Activated T-helper 1 cell treated with anti-CD3 and anti-CD28 coated beads, Interleukin-12 subunit alpha, Interleukin-12 subunit beta, Interleukin-2, Interleukin-4 antibody, amounts not matched to agents 30 ng/mL and 10 ng/mL and 1 ng/mL, durations not matched to agents 14 hours and 24 hours and 36 hours (primary cell): ENCODE measurements around the gene ABHD12B. TPM values are rescaled to one million over a fixed set of nuclear protein-coding genes. Genes with fewer than 3 reads are reported as not detected.
"Not testable (repeated sequence)": the region's sequence is repeated elsewhere in the genome, so short reads cannot be mapped to it uniquely, and the experiment has no call there.

Experiments
- DNase-seq: peaks from one replicate; pipeline ENCODE4 v3.0.0; 2021; ENCODE audit warnings: low spot score
- H3K27ac Mint-ChIP-seq: one replicate; pipeline ENCODE4 v1.8.0; 2021; ENCODE audit warnings: mild to moderate bottlenecking, mixed read lengths
- H3K27me3 Mint-ChIP-seq: one replicate; pipeline ENCODE4 v1.8.0; 2022; ENCODE audit warnings: mild to moderate bottlenecking, moderate library complexity, mixed read lengths; ENCODE audit not compliant: insufficient read depth
- H3K36me3 Mint-ChIP-seq: one replicate; pipeline ENCODE4 v1.8.0; 2021; ENCODE audit warnings: low read depth, mixed read lengths
- H3K4me1 Mint-ChIP-seq: one replicate; pipeline ENCODE4 v1.8.0; 2021; ENCODE audit warnings: low read depth, mixed read lengths
- H3K4me3 Mint-ChIP-seq: one replicate; pipeline ENCODE4 v1.8.0; 2021; ENCODE audit warnings: mild to moderate bottlenecking, moderate library complexity, mixed read lengths
- H3K9me3 Mint-ChIP-seq: one replicate; pipeline ENCODE4 v1.8.0; 2021; ENCODE audit warnings: mixed read lengths
- intact Hi-C: fragments of 100-400 bp; cut with micrococcal nuclease; formaldehyde crosslinking; loops from one replicate; pipeline ENCODE4 v1.15.1; 2024
- total RNA-seq: library from RNA; stranded (reverse); gene quantifications from 2 replicates; pipeline ENCODE4 v1.2.3, GENCODE V29; 2022

The ABHD12B gene
- total RNA-seq, 1 donor from 2014 or later = not detected

DNA sequence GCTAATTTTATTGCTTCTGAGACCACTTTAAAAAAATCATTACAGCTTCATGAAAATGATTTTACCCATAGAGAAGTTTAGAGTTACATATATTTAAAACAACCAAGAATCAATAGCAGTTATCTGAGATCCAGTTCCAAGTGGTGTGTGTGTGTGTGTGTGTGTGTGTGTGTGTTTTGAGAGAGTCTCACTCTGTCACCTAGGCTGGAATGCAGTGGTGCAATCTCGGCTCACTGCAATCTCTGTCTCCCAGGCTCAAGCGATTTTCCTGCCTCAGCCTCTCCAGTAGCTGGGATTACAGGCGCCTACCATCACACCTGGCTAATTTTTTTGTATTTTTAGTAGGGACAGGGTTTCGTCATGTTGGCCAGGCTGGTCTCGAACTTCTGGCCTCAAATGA, 47.7 kb downstream of the ABHD12B start:
- H3K27ac Mint-ChIP-seq, H3K4me1 Mint-ChIP-seq, H3K36me3 Mint-ChIP-seq, H3K4me3 Mint-ChIP-seq, H3K9me3 Mint-ChIP-seq, H3K27me3 Mint-ChIP-seq, DNase-seq, intact Hi-C loops: not testable (repeated sequence)

DNA sequence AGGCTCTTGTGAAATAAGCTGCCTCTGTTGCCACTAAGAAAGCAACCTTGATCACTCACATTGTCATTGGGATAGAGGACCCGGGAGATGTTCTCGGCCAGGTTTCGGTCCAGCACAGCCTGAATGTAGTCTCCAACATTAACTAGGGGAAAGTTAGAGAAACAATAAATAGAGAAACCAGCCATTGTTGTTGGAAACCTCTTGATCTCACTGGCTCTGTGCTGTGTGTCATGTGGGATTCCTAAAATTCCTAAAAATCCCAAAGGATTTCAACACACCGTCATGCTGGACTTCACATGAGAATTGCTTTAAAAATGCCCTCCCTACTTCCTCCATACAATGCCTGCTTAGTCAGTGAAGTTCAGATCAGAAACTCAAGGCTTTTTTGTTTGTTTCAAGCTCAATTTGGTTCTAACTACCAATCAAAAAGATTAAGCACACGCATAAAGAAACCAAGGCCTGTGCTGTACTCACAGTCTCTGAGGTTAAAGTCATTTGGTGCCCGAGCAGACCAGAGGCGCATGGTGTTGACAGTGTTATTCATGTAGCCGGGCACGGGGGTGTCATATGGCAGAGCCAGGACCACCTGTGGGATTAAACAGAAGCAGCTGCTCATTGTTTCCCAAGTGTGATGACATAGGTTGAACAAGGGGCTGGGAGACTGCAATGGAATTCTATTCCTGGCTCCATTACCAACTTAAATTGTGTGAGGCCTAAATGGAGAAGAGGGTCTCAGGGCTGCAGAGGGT, 48.8 kb downstream of the ABHD12B start:
- H3K4me1 Mint-ChIP-seq = no peaks in the 10 kb centered on the region
- H3K36me3 Mint-ChIP-seq = no peaks in the 10 kb centered on the region
- intact Hi-C loops = no loop called here
- DNase-seq = no peak
- H3K4me3 Mint-ChIP-seq = no peak overlapping the region
- H3K27ac Mint-ChIP-seq = no peak overlapping the region
- H3K27me3 Mint-ChIP-seq = peaks cover 8% of the 10 kb centered on the region
- no peaks in the 10 kb centered on the region for H3K9me3 Mint-ChIP-seq

DNA sequence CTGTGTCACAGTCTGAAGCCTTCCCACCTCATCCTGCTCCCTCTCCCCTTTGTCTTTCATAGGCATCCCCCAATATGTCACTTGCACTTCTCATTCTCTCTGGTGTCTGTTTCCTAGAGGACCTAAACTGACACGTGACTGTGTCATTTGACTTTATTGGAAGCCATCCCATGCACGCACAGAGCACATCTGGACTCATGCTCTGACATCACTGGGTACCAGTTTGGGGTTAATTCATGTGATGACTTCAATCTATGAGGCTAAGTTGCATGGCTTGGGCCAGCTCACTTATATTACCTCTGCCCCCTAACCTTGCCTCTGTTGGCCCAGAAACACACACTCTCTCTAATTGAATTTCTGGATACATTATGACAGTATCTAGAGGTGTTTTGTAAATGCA, 51.0 kb downstream of the ABHD12B start:
- Mint-ChIP-seq H3K9me3 (no peaks in the 10 kb centered on the region), H3K36me3 (no peaks in the 10 kb centered on the region), H3K27ac (no peak overlapping the region), H3K4me1 (no peaks in the 10 kb centered on the region), H3K27me3 (peaks cover 4% of the 10 kb centered on the region), H3K4me3 (no peak overlapping the region)
- no peak for DNase-seq
- intact Hi-C loops = no loop called here

DNA sequence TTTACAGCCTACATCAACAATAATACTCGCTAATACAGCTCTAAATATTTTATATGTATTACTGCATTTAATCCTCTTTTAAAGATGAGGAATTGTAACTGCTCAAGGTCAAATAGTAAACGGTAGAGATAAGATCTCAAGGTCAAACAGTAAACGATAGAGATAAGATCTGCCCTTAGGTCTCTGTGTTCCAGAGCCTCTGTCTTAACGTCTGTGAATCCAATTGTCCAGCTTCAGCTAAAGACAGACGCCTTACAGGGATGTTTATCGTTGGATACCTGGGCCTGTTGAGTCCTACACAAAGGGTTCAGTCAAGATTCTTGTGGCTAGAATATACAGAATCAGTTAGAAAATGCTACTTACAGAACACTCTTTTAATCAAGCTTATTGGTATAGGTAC, 52.4 kb downstream of the ABHD12B start:
- Mint-ChIP-seq H3K27me3 (peaks cover 3% of the 10 kb centered on the region), H3K4me1 (no peaks in the 10 kb centered on the region), H3K36me3 (no peaks in the 10 kb centered on the region), H3K4me3 (no peak overlapping the region), H3K9me3 (no peaks in the 10 kb centered on the region), H3K27ac (no peak overlapping the region)
- intact Hi-C loops = no loop called here
- DNase-seq = no peak

DNA sequence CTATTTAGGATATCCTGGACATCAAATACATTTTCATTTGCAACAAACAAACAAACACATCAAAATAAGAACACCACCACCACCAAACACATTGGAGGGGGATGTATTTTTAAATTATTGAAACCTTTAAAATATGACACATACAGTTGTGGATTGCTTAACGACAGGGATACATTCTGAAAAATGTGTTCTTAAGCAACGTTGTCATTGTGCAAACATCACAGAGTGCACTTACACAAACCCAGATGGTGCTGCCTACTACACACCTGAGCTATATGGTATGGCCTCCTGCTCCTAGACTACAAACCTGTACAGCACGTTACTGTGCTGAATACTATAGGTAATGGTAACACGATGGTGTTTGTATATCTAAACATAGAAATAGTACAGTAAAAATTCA, 53.0 kb downstream of the ABHD12B start:
- Mint-ChIP-seq H3K4me3 (no peak overlapping the region), H3K9me3 (no peaks in the 10 kb centered on the region), H3K4me1 (no peaks in the 10 kb centered on the region), H3K27me3 (peaks cover 3% of the 10 kb centered on the region), H3K27ac (no peak overlapping the region), H3K36me3 (no peaks in the 10 kb centered on the region)
- intact Hi-C loops = no loop called here
- DNase-seq = no peak

DNA sequence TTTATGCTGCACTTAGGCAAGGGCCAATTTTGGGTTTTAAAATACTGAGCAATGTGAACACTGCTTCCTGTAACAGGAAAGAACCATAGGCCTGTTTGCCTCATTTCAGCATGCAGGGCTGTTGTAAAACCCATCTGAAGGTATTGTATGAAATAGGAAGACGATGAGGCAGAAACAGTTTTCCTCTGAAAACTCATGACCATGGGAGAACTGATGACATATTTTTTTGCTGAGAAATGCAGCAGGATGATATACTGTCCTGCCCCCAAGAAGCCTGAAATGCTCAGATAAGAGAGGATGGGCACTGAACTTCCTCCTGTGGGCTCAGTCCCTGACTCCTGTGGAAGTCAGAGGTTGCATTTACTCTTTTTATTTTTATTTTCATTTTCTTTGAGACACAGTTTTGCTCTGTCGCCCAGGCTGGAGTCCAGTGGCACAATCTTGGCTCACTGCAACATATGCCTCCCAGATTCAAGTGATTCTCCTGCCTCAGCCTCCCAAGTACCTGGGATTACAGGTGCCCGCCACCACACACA, 55.1 kb downstream of the ABHD12B start:
- intact Hi-C loops = no loop called here
- peaks cover 6% of the 10 kb centered on the region for H3K27me3 Mint-ChIP-seq
- H3K4me1 Mint-ChIP-seq = no peaks in the 10 kb centered on the region
- no peak overlapping the region for H3K27ac Mint-ChIP-seq
- H3K4me3 Mint-ChIP-seq = no peak overlapping the region
- no peaks in the 10 kb centered on the region for H3K9me3 Mint-ChIP-seq
- no peak for DNase-seq
- no peaks in the 10 kb centered on the region for H3K36me3 Mint-ChIP-seq

DNA sequence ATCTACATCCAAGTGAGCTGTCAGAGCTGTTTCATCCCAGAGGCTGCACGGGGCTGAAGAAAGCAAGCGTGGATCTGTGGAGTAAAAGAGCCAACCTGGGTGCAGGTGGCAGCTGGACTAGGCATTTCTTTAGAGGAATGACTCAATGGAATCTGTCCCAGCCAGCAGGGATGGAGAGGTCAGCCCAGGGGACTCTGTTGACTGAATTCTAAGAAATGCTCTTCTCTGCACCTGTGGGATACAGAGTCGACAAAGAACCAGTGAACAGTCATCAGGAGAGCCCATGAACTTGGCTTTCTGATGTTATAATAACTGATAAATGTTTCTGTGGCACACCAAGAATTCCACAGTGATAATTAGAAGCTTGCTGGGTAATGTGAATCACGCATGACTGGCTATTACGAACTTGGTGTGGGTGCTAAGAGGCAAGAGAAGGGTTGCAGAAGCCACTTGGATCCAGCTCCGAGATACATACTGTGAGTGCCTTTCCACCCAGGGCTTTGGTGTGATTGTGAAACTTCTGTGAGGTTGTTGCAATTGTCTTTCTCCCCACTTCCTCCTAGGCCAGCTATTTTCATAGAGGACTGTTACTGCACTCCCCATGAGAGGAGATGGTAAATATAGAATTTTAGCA, 56.3 kb downstream of the ABHD12B start:
- H3K4me3 Mint-ChIP-seq = no peak overlapping the region
- H3K4me1 Mint-ChIP-seq = no peaks in the 10 kb centered on the region
- H3K27ac Mint-ChIP-seq = no peak overlapping the region
- no peaks in the 10 kb centered on the region for H3K9me3 Mint-ChIP-seq
- H3K36me3 Mint-ChIP-seq = no peaks in the 10 kb centered on the region
- peaks cover 3% of the 10 kb centered on the region for H3K27me3 Mint-ChIP-seq
- intact Hi-C loops = no loop called here
- no peak for DNase-seq

DNA sequence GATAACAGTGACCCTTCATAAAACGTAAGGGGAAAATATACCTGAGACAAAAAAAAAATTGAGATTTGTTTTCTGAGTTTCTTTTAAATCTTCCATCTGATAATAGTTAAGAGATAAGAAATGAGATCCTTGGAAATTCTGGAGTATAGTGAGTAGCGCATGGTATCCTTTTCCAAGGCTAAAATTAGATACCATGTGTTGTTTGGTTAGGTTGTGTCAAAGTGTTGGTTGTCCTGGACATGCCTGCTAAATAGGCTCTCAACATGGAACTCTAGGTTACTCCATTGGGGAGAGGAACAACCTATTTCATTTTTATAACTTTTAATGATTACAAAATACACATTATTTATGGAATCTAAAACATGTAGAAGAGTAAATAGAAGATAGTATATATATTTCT, 57.7 kb downstream of the ABHD12B start:
- no peaks in the 10 kb centered on the region for H3K4me1 Mint-ChIP-seq
- H3K36me3 Mint-ChIP-seq = no peaks in the 10 kb centered on the region
- no peak overlapping the region for H3K27ac Mint-ChIP-seq
- no peak overlapping the region for H3K4me3 Mint-ChIP-seq
- DNase-seq = no peak
- H3K27me3 Mint-ChIP-seq = peaks cover 3% of the 10 kb centered on the region
- H3K9me3 Mint-ChIP-seq = no peaks in the 10 kb centered on the region
- intact Hi-C loops = no loop called here

DNA sequence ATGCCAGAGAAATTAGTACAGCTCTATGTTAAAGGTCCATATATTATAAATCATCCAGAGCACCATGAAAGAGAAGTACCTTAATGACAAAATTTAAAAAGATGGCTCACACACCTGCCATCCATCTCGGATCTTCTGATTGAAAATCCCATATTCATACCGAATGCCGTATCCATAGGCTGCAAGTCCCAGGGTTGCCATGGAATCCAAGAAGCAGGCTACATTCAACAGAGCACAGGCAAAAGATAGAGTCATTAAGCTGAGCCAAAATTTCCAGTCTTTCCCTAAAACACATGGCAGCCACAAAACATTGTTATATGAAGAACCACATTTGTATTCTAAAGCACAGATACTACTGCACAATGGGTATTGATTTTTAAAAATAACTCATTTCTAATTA, 59.7 kb downstream of the ABHD12B start:
- DNase-seq = no peak
- H3K36me3 Mint-ChIP-seq = no peaks in the 10 kb centered on the region
- intact Hi-C loops = no loop called here
- H3K4me1 Mint-ChIP-seq = no peaks in the 10 kb centered on the region
- H3K27me3 Mint-ChIP-seq = peaks cover 6% of the 10 kb centered on the region
- no peak overlapping the region for H3K4me3 Mint-ChIP-seq
- H3K9me3 Mint-ChIP-seq = no peaks in the 10 kb centered on the region
- no peak overlapping the region for H3K27ac Mint-ChIP-seq

DNA sequence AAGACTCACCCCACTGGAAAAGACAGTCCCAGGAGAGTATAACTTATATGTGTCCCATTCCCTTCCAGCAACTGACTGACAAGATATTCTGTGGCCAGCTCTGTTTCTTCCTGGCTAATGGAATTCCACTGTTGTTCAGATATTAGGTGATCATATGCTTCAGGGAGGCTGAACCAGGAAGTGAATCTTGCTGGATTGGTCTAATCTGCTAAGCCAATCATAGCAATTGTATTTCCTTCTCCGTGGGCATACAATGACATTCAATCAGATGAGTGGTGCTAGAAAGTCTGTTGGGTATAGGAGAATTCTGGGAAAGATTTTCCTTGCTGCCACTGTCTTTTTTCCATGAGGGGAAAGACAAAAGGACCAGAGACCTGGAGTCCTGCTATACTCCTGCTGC, 60.3 kb downstream of the ABHD12B start:
- no peak overlapping the region for H3K27ac Mint-ChIP-seq
- no peaks in the 10 kb centered on the region for H3K36me3 Mint-ChIP-seq
- no peak overlapping the region for H3K4me3 Mint-ChIP-seq
- H3K27me3 Mint-ChIP-seq = peaks cover 6% of the 10 kb centered on the region
- no peaks in the 10 kb centered on the region for H3K4me1 Mint-ChIP-seq
- DNase-seq = no peak
- intact Hi-C loops = no loop called here
- H3K9me3 Mint-ChIP-seq = no peaks in the 10 kb centered on the region

DNA sequence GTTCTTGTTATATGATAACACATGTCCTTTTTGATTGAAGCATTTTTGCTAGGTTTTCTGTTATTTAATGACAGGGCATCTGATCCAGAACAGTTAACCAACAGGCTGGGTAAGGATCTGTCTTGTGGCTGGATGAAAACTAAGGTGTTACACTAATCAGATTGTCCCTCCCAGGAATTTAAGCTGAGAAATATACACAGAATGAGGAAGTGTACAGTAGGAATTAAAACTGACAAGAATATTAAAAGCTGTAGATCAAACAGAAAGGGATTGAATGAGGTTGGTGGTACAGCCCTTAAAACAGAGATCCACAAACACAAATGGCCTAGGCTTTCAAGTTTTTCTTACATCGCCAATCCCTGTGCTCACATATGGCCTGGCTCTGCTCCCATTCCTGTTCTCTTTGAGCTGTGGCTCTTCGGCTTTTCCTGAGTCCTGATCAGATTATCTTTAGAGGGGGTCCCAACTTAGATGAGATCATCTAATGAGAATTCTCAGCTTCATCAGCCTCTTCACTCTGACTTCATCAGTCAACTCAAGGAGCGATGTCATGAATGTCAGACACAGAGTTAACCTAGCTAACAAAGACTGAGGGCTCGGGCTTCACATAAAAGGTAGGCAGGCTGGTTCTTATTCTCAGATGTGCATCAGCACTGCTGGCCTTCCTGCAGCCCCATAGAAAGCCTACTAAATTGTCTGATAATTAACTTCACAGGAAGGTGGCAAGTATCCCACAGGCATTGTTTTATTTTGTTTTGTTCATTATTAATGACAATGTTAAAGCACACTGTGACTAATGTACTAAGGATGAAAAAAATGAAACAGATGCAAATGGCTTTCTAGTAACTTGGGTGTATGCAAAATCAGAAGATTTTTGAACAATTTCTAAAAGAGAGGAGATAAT, 61.0 kb downstream of the ABHD12B start:
- no peaks in the 10 kb centered on the region for H3K9me3 Mint-ChIP-seq
- intact Hi-C loops = no loop called here
- H3K4me1 Mint-ChIP-seq = no peaks in the 10 kb centered on the region
- H3K27me3 Mint-ChIP-seq = peaks cover 8% of the 10 kb centered on the region
- no peak overlapping the region for H3K27ac Mint-ChIP-seq
- DNase-seq = no peak
- no peaks in the 10 kb centered on the region for H3K36me3 Mint-ChIP-seq
- no peak overlapping the region for H3K4me3 Mint-ChIP-seq

DNA sequence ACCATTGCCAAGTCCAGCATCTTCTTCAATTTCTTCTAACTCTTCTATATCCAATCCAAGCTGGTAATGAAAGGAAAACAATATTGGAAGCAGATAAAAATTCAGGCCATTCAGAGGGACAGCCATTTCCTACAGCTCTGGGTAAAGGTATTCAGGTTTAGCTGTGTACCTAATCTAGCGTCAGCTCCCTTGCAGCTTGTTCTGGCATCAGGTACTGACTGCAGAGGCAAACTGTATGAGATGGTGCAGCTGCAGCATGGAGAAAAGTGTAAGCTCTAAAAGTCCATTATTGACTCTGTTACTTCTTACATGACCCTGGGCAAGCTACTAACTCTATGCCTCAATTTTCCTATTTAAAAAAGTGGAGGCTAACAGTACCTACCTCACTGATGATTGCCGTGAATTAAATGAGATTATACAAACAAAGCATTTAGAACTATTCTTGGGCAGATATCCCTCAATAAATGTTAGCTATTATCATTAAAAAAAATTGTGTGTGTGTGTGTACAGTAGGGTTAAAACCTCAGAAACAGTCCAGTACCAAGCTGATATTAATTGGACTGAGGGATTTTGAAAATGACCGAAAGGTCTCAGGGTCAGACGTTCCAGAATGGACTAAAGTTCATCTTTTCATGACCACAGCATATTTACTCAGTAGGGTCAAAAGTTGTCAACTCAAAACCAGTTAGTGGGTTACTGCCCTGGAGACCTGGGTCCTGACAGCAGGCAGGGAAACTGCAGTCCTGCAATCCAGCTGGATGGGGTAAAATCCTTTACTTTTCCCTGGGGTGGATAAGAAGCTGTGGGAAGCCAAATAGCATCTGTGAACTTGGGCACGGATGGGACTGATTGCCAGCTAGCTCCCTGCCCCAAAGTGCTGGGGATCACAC, 63.5 kb downstream of the ABHD12B start:
- Mint-ChIP-seq H3K4me3 (no peak overlapping the region), H3K4me1 (no peaks in the 10 kb centered on the region), H3K9me3 (no peaks in the 10 kb centered on the region), H3K27me3 (peaks cover 8% of the 10 kb centered on the region), H3K27ac (no peak overlapping the region), H3K36me3 (no peaks in the 10 kb centered on the region)
- no peak for DNase-seq
- intact Hi-C loops = no loop called here
